ENCODE results near the gene PDSS2. TPM values are rescaled to one million over a fixed set of nuclear protein-coding genes. Genes with fewer than 3 reads are reported as not detected.

Gene PDSS2
- total and polyA plus RNA-seq, 10 donors: 4.3 to 16.6 (median 11.7) TPM

- no peak overlapping the region for H3K27ac ChIP-seq
- WGBS, 5 donors: 93 to 100% (median 100%) methylated on average over 1 of the region's 1 CpG
- no peaks in the 10 kb centered on the region for H3K9me3 ChIP-seq
- H3K4me1 ChIP-seq: no peaks in the 10 kb centered on the region
- H3K4me3 ChIP-seq: no peak overlapping the region
- intact Hi-C loops (cut with DNase I; ENCODE audit: low total_unique reads): no loop called here
- no peak for TF ChIP-seq POLR2AphosphoS5 (IDR thresholded peaks at IDR 0.05)
- TF ChIP-seq, protein P1, sequence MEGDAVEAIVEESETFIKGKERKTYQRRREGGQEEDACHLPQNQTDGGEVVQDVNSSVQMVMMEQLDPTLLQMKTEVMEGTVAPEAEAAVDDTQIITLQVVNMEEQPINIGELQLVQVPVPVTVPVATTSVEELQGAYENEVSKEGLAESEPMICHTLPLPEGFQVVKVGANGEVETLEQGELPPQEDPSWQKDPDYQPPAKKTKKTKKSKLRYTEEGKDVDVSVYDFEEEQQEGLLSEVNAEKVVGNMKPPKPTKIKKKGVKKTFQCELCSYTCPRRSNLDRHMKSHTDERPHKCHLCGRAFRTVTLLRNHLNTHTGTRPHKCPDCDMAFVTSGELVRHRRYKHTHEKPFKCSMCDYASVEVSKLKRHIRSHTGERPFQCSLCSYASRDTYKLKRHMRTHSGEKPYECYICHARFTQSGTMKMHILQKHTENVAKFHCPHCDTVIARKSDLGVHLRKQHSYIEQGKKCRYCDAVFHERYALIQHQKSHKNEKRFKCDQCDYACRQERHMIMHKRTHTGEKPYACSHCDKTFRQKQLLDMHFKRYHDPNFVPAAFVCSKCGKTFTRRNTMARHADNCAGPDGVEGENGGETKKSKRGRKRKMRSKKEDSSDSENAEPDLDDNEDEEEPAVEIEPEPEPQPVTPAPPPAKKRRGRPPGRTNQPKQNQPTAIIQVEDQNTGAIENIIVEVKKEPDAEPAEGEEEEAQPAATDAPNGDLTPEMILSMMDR (IDR thresholded peaks at IDR 0.05 in 8 of 11, conservative IDR thresholded peaks at IDR 0.05 in 3 of 11): no peak
- TF ChIP-seq POLR2A (IDR thresholded peaks at IDR 0.05): no peak
- DNase-seq: no peak
- H3K36me3 ChIP-seq: no peaks in the 10 kb centered on the region
- no peaks in the 10 kb centered on the region for H3K27me3 ChIP-seq (replicated peaks in 1 of 7)
Observed at GRCh38 chr6:107348224-107348623, 111.1 kb downstream of the PDSS2 start.

GRCh38 chr6:107345393-107345792 lies 114.0 kb downstream of the PDSS2 start:
- no peak overlapping the region for H3K4me3 ChIP-seq
- TF ChIP-seq, protein P1 (IDR thresholded peaks at IDR 0.05 in 8 of 11, conservative IDR thresholded peaks at IDR 0.05 in 3 of 11): no peak
- TF ChIP-seq POLR2A (IDR thresholded peaks at IDR 0.05): no peak
- no peak for TF ChIP-seq POLR2AphosphoS5 (IDR thresholded peaks at IDR 0.05)
- DNase-seq: no peak
- no peaks in the 10 kb centered on the region for H3K9me3 ChIP-seq
- H3K4me1 ChIP-seq: no peaks in the 10 kb centered on the region
- no peaks in the 10 kb centered on the region for H3K27me3 ChIP-seq (replicated peaks in 1 of 7)
- H3K27ac ChIP-seq: no peak overlapping the region
- intact Hi-C loops (cut with DNase I; ENCODE audit: low total_unique reads): no loop called here
- no peaks in the 10 kb centered on the region for H3K36me3 ChIP-seq

- no peaks in the 10 kb centered on the region for H3K4me1 ChIP-seq
- intact Hi-C loops (cut with DNase I; ENCODE audit: low total_unique reads): no loop called here
- H3K36me3 ChIP-seq: no peaks in the 10 kb centered on the region
- H3K9me3 ChIP-seq: no peaks in the 10 kb centered on the region
- TF ChIP-seq POLR2A (IDR thresholded peaks at IDR 0.05) (no peak), POLR2AphosphoS5 (IDR thresholded peaks at IDR 0.05) (no peak)
- TF ChIP-seq, protein P1 (IDR thresholded peaks at IDR 0.05 in 8 of 11, conservative IDR thresholded peaks at IDR 0.05 in 3 of 11): no peak
- WGBS, 5 donors: 82 to 88% (median 86%) methylated on average over 2 of the region's 2 CpGs
- no peak overlapping the region for H3K27ac ChIP-seq
- no peaks in the 10 kb centered on the region for H3K27me3 ChIP-seq (replicated peaks in 1 of 7)
- H3K4me3 ChIP-seq: no peak overlapping the region
- no peak for DNase-seq
Observed at GRCh38 chr6:107344981-107345380, 114.4 kb downstream of the PDSS2 start.

DNA sequence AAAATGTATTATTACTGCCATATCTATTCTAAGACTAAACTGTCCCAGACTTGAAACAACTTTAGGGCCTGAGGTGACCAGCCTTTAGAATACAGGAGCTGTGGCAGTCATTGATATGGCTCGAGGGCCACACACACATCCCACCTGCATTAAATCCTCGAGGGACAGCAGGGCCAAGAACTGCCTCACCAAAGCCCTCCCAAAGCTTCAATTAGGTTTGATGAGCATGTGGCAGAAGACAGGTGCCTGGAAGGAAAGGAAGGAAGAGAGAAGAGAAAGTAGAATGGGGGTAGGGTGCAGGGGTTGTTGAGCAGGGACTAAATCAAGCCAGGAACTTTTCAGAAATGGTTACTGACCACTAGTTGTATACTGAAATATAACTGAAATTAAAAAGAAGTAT lies 115.0 kb downstream of the PDSS2 start:
- H3K9me3 ChIP-seq: no peaks in the 10 kb centered on the region
- no peak overlapping the region for H3K27ac ChIP-seq
- no peaks in the 10 kb centered on the region for H3K27me3 ChIP-seq (replicated peaks in 1 of 7)
- WGBS, 5 donors: 63 to 86% (median 74%) methylated on average over 2 of the region's 2 CpGs
- H3K4me1 ChIP-seq: peaks cover 0 to 4% (median 0%) of the 10 kb centered on the region in 6 donors
- no peaks in the 10 kb centered on the region for H3K36me3 ChIP-seq
- DNase-seq: no peak
- H3K4me3 ChIP-seq: no peak overlapping the region
- intact Hi-C loops (cut with DNase I; ENCODE audit: low total_unique reads): no loop called here
- TF ChIP-seq, protein P1 (IDR thresholded peaks at IDR 0.05 in 8 of 11, conservative IDR thresholded peaks at IDR 0.05 in 3 of 11): no peak
- TF ChIP-seq POLR2AphosphoS5 (IDR thresholded peaks at IDR 0.05) (no peak), POLR2A (IDR thresholded peaks at IDR 0.05) (no peak)
